ENCODE measurements around the gene ATRNL1. TPM values are rescaled to one million over a fixed set of nuclear protein-coding genes. Genes with fewer than 3 reads are reported as not detected.
"Not testable (repeated sequence)": the region's sequence is repeated elsewhere in the genome, so short reads cannot be mapped to it uniquely, and the experiment has no call there.

Gene ATRNL1
- total RNA-seq, 1 donor from 2014 or later = 0.93 TPM

- H3K27ac ChIP-seq = no peak overlapping the region
- no peaks in the 10 kb centered on the region for H3K9me3 ChIP-seq
- no peaks in the 10 kb centered on the region for H3K4me1 ChIP-seq
- H3K27me3 ChIP-seq = no peaks in the 10 kb centered on the region
- no peak for DNase-seq
- intact Hi-C loops (cut with DNase I) = no loop called here
- H3K36me3 ChIP-seq = no peaks in the 10 kb centered on the region
- no peak overlapping the region for H3K4me3 ChIP-seq
- no peak for ATAC-seq
- no peak for TF ChIP-seq CTCF (IDR thresholded peaks at IDR 0.05)
These were observed 285.9 kb downstream of the ATRNL1 start for GRCh38 chr10:115379064-115379463.

GRCh38 chr10:115384665-115385064, 291.5 kb downstream of the ATRNL1 start:
- ATAC-seq (no peak), DNase-seq (no peak)
- intact Hi-C loops (cut with DNase I) = no loop called here
- no peak overlapping the region for H3K4me3 ChIP-seq
- H3K27me3 ChIP-seq = no peaks in the 10 kb centered on the region
- no peaks in the 10 kb centered on the region for H3K9me3 ChIP-seq
- no peak overlapping the region for H3K27ac ChIP-seq
- no peaks in the 10 kb centered on the region for H3K36me3 ChIP-seq
- no peak for TF ChIP-seq CTCF (IDR thresholded peaks at IDR 0.05)
- no peaks in the 10 kb centered on the region for H3K4me1 ChIP-seq

GRCh38 chr10:115390607-115391006, 297.4 kb downstream of the ATRNL1 start:
- ATAC-seq = no peak
- no peak for DNase-seq
- TF ChIP-seq CTCF (IDR thresholded peaks at IDR 0.05) = no peak
- intact Hi-C loops (cut with DNase I) = no loop called here
- Histone ChIP-seq H3K36me3 (no peaks in the 10 kb centered on the region), H3K9me3 (no peaks in the 10 kb centered on the region), H3K4me3 (no peak overlapping the region), H3K27me3 (no peaks in the 10 kb centered on the region), H3K4me1 (no peaks in the 10 kb centered on the region), H3K27ac (no peak overlapping the region)

GRCh38 chr10:115398026-115398425, 304.9 kb downstream of the ATRNL1 start:
- Histone ChIP-seq H3K27me3 (no peaks in the 10 kb centered on the region), H3K4me1 (no peaks in the 10 kb centered on the region), H3K27ac (no peak overlapping the region), H3K4me3 (no peak overlapping the region), H3K36me3 (no peaks in the 10 kb centered on the region), H3K9me3 (no peaks in the 10 kb centered on the region)
- intact Hi-C loops (cut with DNase I) = no loop called here
- no peak for TF ChIP-seq CTCF (IDR thresholded peaks at IDR 0.05)
- DNase-seq (no peak), ATAC-seq (no peak)

- Histone ChIP-seq H3K4me1 (no peaks in the 10 kb centered on the region), H3K36me3 (no peaks in the 10 kb centered on the region), H3K27me3 (no peaks in the 10 kb centered on the region), H3K9me3 (no peaks in the 10 kb centered on the region), H3K27ac (no peak overlapping the region), H3K4me3 (no peak overlapping the region)
- intact Hi-C loops (cut with DNase I) = no loop called here
- ATAC-seq (no peak), DNase-seq (no peak)
- TF ChIP-seq CTCF (IDR thresholded peaks at IDR 0.05) = no peak
These were observed 309.5 kb downstream of the ATRNL1 start for GRCh38 chr10:115402699-115403098.

GRCh38 chr10:115405838-115406237, 312.7 kb downstream of the ATRNL1 start:
- intact Hi-C loops (cut with DNase I); H3K36me3 ChIP-seq; ATAC-seq; H3K27ac ChIP-seq; H3K4me1 ChIP-seq; H3K4me3 ChIP-seq; H3K27me3 ChIP-seq; H3K9me3 ChIP-seq; DNase-seq: not testable (repeated sequence)
